Measurements from ENCODE around the gene FGF3. TPM values are rescaled to one million over a fixed set of nuclear protein-coding genes. Genes with fewer than 3 reads are reported as not detected.

The FGF3 gene
- total RNA-seq, 4 donors from 2014 or later = not detected

GRCh38 chr11:69760319-69760718, 58.9 kb downstream of the FGF3 start:
- H3K4me1 ChIP-seq = no peaks in the 10 kb centered on the region
- peaks cover 0 to 7% (median 0%) of the 10 kb centered on the region in 4 donors for H3K9me3 ChIP-seq
- no peaks in the 10 kb centered on the region for H3K36me3 ChIP-seq
- H3K27me3 ChIP-seq = no peaks in the 10 kb centered on the region
- no peak overlapping the region for H3K4me3 ChIP-seq
- H3K27ac ChIP-seq = no peak overlapping the region
- DNase-seq = no peak
- no peak for TF ChIP-seq POLR2A (IDR thresholded peaks at IDR 0.05)
- no peak for TF ChIP-seq CTCF (IDR thresholded peaks at IDR 0.05)

Other genes with a start within 250 kb of the FGF3 start
- gene CCND1, start 178.3 kb downstream of the FGF3 start, total RNA-seq = 10 to 100 TPM; 13.5 to 46.6 (median 40.0) TPM
- gene LTO1, start 144.1 kb downstream of the FGF3 start, total RNA-seq = 10 to 100 TPM; 22.1 to 50.3 (median 36.6) TPM
- gene FGF19, start 115.4 kb downstream of the FGF3 start, total RNA-seq = 1 to 10 TPM in 2 of 4 donors, not detected in 2; 3.2 to 4.9 TPM
- gene FGF4, start 44.1 kb downstream of the FGF3 start, total RNA-seq = not detected

All from Peyer's patch (tissue), 4 donors.